Hepatic stellate cell (primary cell): ENCODE measurements around the gene UBTD1.
A peak's percentile ranks its signal among the peaks of the same experiment; 100 is the strongest.

Source experiments
- DNase-seq: peaks from one replicate; pipeline ENCODE4 v3.0.0; 2011; ENCODE audit warnings: low spot score

UBTD1 gene

GRCh38 chr10:97483506-97483905, 15.2 kb upstream of the UBTD1 start:
- no peak for DNase-seq

GRCh38 chr10:97483921-97484320, 14.8 kb upstream of the UBTD1 start:
- no peak for DNase-seq

- DNase-seq = no peak
These were observed 13.0 kb upstream of the UBTD1 start for GRCh38 chr10:97485647-97486281.

- DNase-seq = no peak
These were observed 8.1 kb upstream of the UBTD1 start for GRCh38 chr10:97490592-97490991.

GRCh38 chr10:97494151-97494550, 4.6 kb upstream of the UBTD1 start:
- no peak for DNase-seq

GRCh38 chr10:97494863-97495506, 3.7 kb upstream of the UBTD1 start:
- DNase-seq = no peak

- DNase-seq = peak; percentile 91
These were observed 1.1 kb upstream of the UBTD1 start for GRCh38 chr10:97497572-97498075.

- peak; percentile 99 for DNase-seq
These were observed 466 bp upstream of the UBTD1 start, which contains the start of gene MMS19 for GRCh38 chr10:97498076-97498840. MMS19 (minus strand) TSS chr10:97498422; CDS start chr10:97498384, 38 bp downstream.

GRCh38 chr10:97499561-97500296, 1.0 kb downstream of the UBTD1 start:
- DNase-seq = peak; percentile 42

- DNase-seq = no peak
These were observed 1.5 kb downstream of the UBTD1 start for GRCh38 chr10:97500297-97500575.

GRCh38 chr10:97502916-97503315, 4.2 kb downstream of the UBTD1 start:
- DNase-seq = no peak

GRCh38 chr10:97503406-97503805, 4.7 kb downstream of the UBTD1 start:
- no peak for DNase-seq

- DNase-seq = no peak
These were observed 6.4 kb downstream of the UBTD1 start for GRCh38 chr10:97505152-97505551.

GRCh38 chr10:97506199-97506991, 7.7 kb downstream of the UBTD1 start:
- DNase-seq = no peak

GRCh38 chr10:97508342-97508741, 9.6 kb downstream of the UBTD1 start:
- peak; percentile 48 for DNase-seq

- DNase-seq = no peak
These were observed 10.5 kb downstream of the UBTD1 start for GRCh38 chr10:97509120-97509680.

- DNase-seq = no peak
These were observed 12.0 kb downstream of the UBTD1 start for GRCh38 chr10:97510686-97511085.

- DNase-seq = no peak
These were observed 13.2 kb downstream of the UBTD1 start for GRCh38 chr10:97511711-97512440.

GRCh38 chr10:97512993-97513392, 14.3 kb downstream of the UBTD1 start:
- DNase-seq = no peak

- DNase-seq = no peak
These were observed 15.6 kb downstream of the UBTD1 start for GRCh38 chr10:97514344-97514743.
